Measurements from ENCODE around the gene PPFIBP2. TPM values are rescaled to one million over a fixed set of nuclear protein-coding genes. Genes with fewer than 3 reads are reported as not detected.

Gene PPFIBP2
- total RNA-seq, 1 experiment from 2014 or later = 5.7 TPM

DNA sequence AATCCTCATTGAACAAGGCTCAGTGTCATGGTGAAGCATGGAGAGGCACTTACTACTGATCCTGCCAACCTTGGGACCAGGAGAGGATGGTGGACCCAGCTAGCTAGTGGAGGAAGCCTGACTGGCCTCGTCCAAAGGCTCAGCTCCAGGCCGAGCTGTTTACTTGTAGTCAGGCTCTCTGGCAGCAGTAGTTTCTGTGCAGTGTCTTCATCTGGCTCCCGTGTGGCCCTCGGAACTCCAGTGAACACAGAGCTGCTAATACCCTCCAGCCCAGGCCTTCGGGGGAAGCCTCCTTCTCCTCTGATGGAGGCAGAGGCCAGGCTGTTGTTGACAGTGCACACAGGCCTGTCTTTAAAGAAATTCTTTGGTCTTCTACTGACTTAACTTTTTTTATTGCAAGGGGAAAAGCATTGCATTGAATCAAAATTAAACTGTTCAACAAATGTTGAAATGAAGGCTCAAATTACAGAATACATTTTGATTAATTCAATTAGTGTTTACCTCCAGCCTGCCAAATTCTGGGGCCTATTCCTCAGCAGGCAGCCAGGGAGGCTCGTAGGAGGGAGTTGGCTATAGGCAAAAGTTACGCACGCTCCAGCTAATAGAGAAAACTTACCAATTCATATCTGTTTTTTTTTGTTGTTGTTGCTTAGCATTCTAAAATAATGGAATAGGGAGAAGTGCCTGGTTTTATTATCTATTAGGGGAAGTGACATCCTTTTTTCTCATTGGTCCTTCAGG lies 18.8 kb downstream of the PPFIBP2 start:
- ChIA-PET CTCF (no interaction called here), POLR2A (ENCODE audit: low non-redundant PET) (no interaction called here)
- Histone ChIP-seq H3K4me1 (ENCODE audit: insufficient read depth, low read length, poor library complexity, severe bottlenecking) (no peaks in the 10 kb centered on the region), H3K36me3 (ENCODE audit: insufficient read depth, low read length, poor library complexity, severe bottlenecking) (no peaks in the 10 kb centered on the region), H3K4me3 (ENCODE audit: low read depth, low read length, poor library complexity, severe bottlenecking) (no peak overlapping the region), H3K27ac (ENCODE audit: low read depth, low read length, poor library complexity, severe bottlenecking) (no peak overlapping the region), H3K9me3 (ENCODE audit: low read depth, low read length, poor library complexity, severe bottlenecking) (no peaks in the 10 kb centered on the region), H3K27me3 (replicated peaks; ENCODE audit: insufficient read depth, low read depth, low read length, poor library complexity) (no peaks in the 10 kb centered on the region)
- intact Hi-C loops (cut with micrococcal nuclease; ENCODE audit: unreplicated experiment) = no loop called here
- BruUV-seq (replicated peaks) = no TSS peak
- no peak for DNase-seq (ENCODE audit: low spot score)
- TF ChIP-seq EZH2 (IDR thresholded peaks at IDR 0.05; ENCODE audit: borderline replicate concordance, low read depth, low read length, poor library complexity, severe bottlenecking) = no peak
- TF ChIP-seq, protein P1, sequence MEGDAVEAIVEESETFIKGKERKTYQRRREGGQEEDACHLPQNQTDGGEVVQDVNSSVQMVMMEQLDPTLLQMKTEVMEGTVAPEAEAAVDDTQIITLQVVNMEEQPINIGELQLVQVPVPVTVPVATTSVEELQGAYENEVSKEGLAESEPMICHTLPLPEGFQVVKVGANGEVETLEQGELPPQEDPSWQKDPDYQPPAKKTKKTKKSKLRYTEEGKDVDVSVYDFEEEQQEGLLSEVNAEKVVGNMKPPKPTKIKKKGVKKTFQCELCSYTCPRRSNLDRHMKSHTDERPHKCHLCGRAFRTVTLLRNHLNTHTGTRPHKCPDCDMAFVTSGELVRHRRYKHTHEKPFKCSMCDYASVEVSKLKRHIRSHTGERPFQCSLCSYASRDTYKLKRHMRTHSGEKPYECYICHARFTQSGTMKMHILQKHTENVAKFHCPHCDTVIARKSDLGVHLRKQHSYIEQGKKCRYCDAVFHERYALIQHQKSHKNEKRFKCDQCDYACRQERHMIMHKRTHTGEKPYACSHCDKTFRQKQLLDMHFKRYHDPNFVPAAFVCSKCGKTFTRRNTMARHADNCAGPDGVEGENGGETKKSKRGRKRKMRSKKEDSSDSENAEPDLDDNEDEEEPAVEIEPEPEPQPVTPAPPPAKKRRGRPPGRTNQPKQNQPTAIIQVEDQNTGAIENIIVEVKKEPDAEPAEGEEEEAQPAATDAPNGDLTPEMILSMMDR (conservative IDR thresholded peaks at IDR 0.05; ENCODE audit: low read depth, low read length) = no peak

DNA sequence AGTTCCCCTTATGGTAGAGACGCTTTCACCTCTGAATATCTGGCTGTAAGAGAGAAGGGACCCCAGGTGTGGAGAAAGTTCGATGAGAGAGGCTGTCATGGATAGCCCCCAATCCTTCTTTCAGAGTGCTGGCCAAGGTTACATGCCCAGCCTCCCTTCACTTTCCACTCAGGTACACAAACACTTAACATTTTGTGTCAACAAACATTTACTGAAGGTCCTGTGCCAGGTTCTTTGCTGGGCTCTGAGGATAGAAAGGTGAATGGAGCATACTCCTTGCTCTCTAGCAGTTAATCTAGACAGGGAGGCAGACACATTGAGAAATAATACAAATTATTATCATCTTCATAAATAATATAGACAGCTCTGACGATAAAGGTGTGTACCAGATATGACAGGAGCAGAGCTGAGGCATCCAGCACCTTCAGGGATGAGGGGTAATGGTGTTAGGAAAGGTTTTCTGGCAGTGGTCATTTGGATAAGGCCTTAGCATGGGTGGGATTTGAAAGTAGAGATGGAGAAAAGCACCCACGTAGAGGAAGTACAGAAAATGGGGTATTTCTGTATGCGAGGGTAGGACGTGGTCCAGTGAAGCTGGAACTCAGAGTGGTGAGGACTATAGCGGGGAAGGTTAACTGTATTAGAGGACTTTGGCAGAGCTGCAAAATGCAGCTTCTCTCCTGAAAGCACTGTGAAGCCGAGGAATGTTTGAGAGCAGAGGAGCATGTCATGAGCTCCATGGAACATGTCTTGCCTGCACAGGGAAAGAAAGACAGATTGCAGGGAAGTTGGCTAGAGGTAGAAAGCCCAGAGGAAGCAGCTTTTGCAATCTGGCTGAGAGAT lies 19.6 kb downstream of the PPFIBP2 start:
- ChIA-PET CTCF (no interaction called here), POLR2A (ENCODE audit: low non-redundant PET) (interaction anchor here (0.5 kb wide), 1 partner anchor 120 kb away, joined by 3 read pairs; no protein-coding TSS in a partner anchor)
- H3K27ac ChIP-seq (ENCODE audit: low read depth, low read length, poor library complexity, severe bottlenecking) = no peak overlapping the region
- intact Hi-C loops (cut with micrococcal nuclease; ENCODE audit: unreplicated experiment) = no loop called here
- H3K27me3 ChIP-seq (replicated peaks; ENCODE audit: insufficient read depth, low read depth, low read length, poor library complexity) = no peaks in the 10 kb centered on the region
- H3K36me3 ChIP-seq (ENCODE audit: insufficient read depth, low read length, poor library complexity, severe bottlenecking) = no peaks in the 10 kb centered on the region
- no TSS peak for BruUV-seq (replicated peaks)
- DNase-seq (ENCODE audit: low spot score) = no peak
- no peak overlapping the region for H3K4me3 ChIP-seq (ENCODE audit: low read depth, low read length, poor library complexity, severe bottlenecking)
- no peaks in the 10 kb centered on the region for H3K9me3 ChIP-seq (ENCODE audit: low read depth, low read length, poor library complexity, severe bottlenecking)
- no peaks in the 10 kb centered on the region for H3K4me1 ChIP-seq (ENCODE audit: insufficient read depth, low read length, poor library complexity, severe bottlenecking)
- TF ChIP-seq, protein P1 (conservative IDR thresholded peaks at IDR 0.05; ENCODE audit: low read depth, low read length) = no peak
- TF ChIP-seq EZH2 (IDR thresholded peaks at IDR 0.05; ENCODE audit: borderline replicate concordance, low read depth, low read length, poor library complexity, severe bottlenecking) = no peak

DNA sequence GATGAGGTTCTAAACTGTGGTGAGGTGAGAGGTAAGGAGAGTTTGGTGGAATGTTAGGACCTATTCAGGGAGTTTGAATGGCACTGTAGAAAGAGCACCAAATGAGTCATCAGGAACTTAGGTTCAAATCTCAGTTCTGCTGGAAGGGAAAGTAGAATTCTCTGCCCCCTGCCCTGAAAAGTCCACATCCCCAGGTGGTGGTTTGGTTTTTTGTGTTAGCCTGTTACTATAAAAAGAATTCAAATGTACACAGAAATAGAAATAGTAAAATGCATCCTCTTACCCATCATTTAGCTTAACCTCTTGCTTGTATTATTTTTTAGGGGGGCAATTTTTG lies 20.2 kb downstream of the PPFIBP2 start:
- Histone ChIP-seq H3K4me3 (ENCODE audit: low read depth, low read length, poor library complexity, severe bottlenecking) (no peak overlapping the region), H3K27ac (ENCODE audit: low read depth, low read length, poor library complexity, severe bottlenecking) (no peak overlapping the region), H3K4me1 (ENCODE audit: insufficient read depth, low read length, poor library complexity, severe bottlenecking) (no peaks in the 10 kb centered on the region), H3K36me3 (ENCODE audit: insufficient read depth, low read length, poor library complexity, severe bottlenecking) (no peaks in the 10 kb centered on the region), H3K9me3 (ENCODE audit: low read depth, low read length, poor library complexity, severe bottlenecking) (no peaks in the 10 kb centered on the region), H3K27me3 (replicated peaks; ENCODE audit: insufficient read depth, low read depth, low read length, poor library complexity) (no peaks in the 10 kb centered on the region)
- intact Hi-C loops (cut with micrococcal nuclease; ENCODE audit: unreplicated experiment) = no loop called here
- BruUV-seq (replicated peaks) = no TSS peak
- no peak for DNase-seq (ENCODE audit: low spot score)
- CTCF ChIA-PET = no interaction called here
- POLR2A ChIA-PET (ENCODE audit: low non-redundant PET) = interaction anchor here (0.5 kb wide), 1 partner anchor 120 kb away, joined by 3 read pairs; no protein-coding TSS in a partner anchor
- TF ChIP-seq, protein P1 (conservative IDR thresholded peaks at IDR 0.05; ENCODE audit: low read depth, low read length) = no peak
- no peak for TF ChIP-seq EZH2 (IDR thresholded peaks at IDR 0.05; ENCODE audit: borderline replicate concordance, low read depth, low read length, poor library complexity, severe bottlenecking)
